ENCODE data around the gene LY86. TPM values are rescaled to one million over a fixed set of nuclear protein-coding genes. Genes with fewer than 3 reads are reported as not detected.
A peak's percentile ranks its signal among the peaks of the same experiment; 100 is the strongest.

LY86 gene
- total RNA-seq, 1 donor from 2014 or later = 1.2 TPM

GRCh38 chr6:6681075-6681849, 92.7 kb downstream of the LY86 start:
- peaks cover 50% of the 10 kb centered on the region for H3K4me1 ChIP-seq
- no peaks in the 10 kb centered on the region for H3K9me3 ChIP-seq (replicated peaks)
- intact Hi-C loops (cut with micrococcal nuclease) = no loop called here
- no peak overlapping the region for H3K4me3 ChIP-seq
- H3K27me3 ChIP-seq (ENCODE audit: low read depth) = no peaks in the 10 kb centered on the region
- no peak for DNase-seq
- no peak for TF ChIP-seq CTCF (IDR thresholded peaks at IDR 0.05; ENCODE audit: borderline replicate concordance)
- H3K36me3 ChIP-seq = no peaks in the 10 kb centered on the region
- H3K27ac ChIP-seq (replicated peaks) = peak overlapping the region; percentile 71

- H3K27ac ChIP-seq (replicated peaks) = peak overlapping the region; percentile 71
- DNase-seq = no peak
- H3K27me3 ChIP-seq (ENCODE audit: low read depth) = no peaks in the 10 kb centered on the region
- peaks cover 53% of the 10 kb centered on the region for H3K4me1 ChIP-seq
- intact Hi-C loops (cut with micrococcal nuclease) = no loop called here
- no peaks in the 10 kb centered on the region for H3K9me3 ChIP-seq (replicated peaks)
- no peak overlapping the region for H3K4me3 ChIP-seq
- TF ChIP-seq CTCF (IDR thresholded peaks at IDR 0.05; ENCODE audit: borderline replicate concordance) = no peak
- H3K36me3 ChIP-seq = no peaks in the 10 kb centered on the region
These were observed 93.7 kb downstream of the LY86 start for GRCh38 chr6:6682225-6682624.

- DNase-seq = no peak
- Histone ChIP-seq H3K36me3 (no peaks in the 10 kb centered on the region), H3K4me3 (no peak overlapping the region), H3K27ac (replicated peaks) (no peak overlapping the region), H3K27me3 (ENCODE audit: low read depth) (no peaks in the 10 kb centered on the region), H3K9me3 (replicated peaks) (no peaks in the 10 kb centered on the region), H3K4me1 (peaks cover 63% of the 10 kb centered on the region)
- no peak for TF ChIP-seq CTCF (IDR thresholded peaks at IDR 0.05; ENCODE audit: borderline replicate concordance)
- intact Hi-C loops (cut with micrococcal nuclease) = no loop called here
These were observed 95.7 kb downstream of the LY86 start for GRCh38 chr6:6683969-6684833.

GRCh38 chr6:6685249-6686040, 96.9 kb downstream of the LY86 start:
- no peak for TF ChIP-seq CTCF (IDR thresholded peaks at IDR 0.05; ENCODE audit: borderline replicate concordance)
- peak overlapping the region; percentile 91 for H3K27ac ChIP-seq (replicated peaks)
- no peak overlapping the region for H3K4me3 ChIP-seq
- H3K4me1 ChIP-seq = peaks cover 62% of the 10 kb centered on the region
- no peaks in the 10 kb centered on the region for H3K27me3 ChIP-seq (ENCODE audit: low read depth)
- intact Hi-C loops (cut with micrococcal nuclease) = no loop called here
- H3K9me3 ChIP-seq (replicated peaks) = no peaks in the 10 kb centered on the region
- no peak for DNase-seq
- no peaks in the 10 kb centered on the region for H3K36me3 ChIP-seq

GRCh38 chr6:6686176-6686575, 97.7 kb downstream of the LY86 start:
- intact Hi-C loops (cut with micrococcal nuclease) = no loop called here
- no peak for TF ChIP-seq CTCF (IDR thresholded peaks at IDR 0.05; ENCODE audit: borderline replicate concordance)
- H3K36me3 ChIP-seq = no peaks in the 10 kb centered on the region
- H3K27ac ChIP-seq (replicated peaks) = peak overlapping the region; percentile 91
- H3K4me3 ChIP-seq = peak overlapping the region; percentile 58
- DNase-seq = no peak
- no peaks in the 10 kb centered on the region for H3K27me3 ChIP-seq (ENCODE audit: low read depth)
- H3K9me3 ChIP-seq (replicated peaks) = no peaks in the 10 kb centered on the region
- peaks cover 64% of the 10 kb centered on the region for H3K4me1 ChIP-seq

All from left ventricle myocardium inferior (tissue), 1 donor.